SK-N-SH treated with all-trans-retinoic acid at 6 μM for 48 hours (cell line): Measurements from ENCODE around the gene IHH.

Source experiments
- ESRRG ChIP-seq: fragments of 250-450 bp; sonication (Bioruptor Pico); IDR thresholded peaks from 2 replicates; pipeline ENCODE4 v1.6.1; 2021; ENCODE audit warnings: mild to moderate bottlenecking
- ZFP3 ChIP-seq: fragments of 250-450 bp; sonication (Bioruptor Pico); IDR thresholded peaks from 2 replicates; pipeline ENCODE4 v1.5.0; 2020; ENCODE audit warnings: mild to moderate bottlenecking, moderate library complexity
- TF ChIP-seq, protein P1 (sequence below): fragments of 250-450 bp; sonication (Bioruptor Pico); IDR thresholded peaks from 2 replicates; pipeline ENCODE4 v1.8.0; 2020; ENCODE audit warnings: mild to moderate bottlenecking, moderate library complexity, borderline replicate concordance

- TF ChIP-seq, protein P1, sequence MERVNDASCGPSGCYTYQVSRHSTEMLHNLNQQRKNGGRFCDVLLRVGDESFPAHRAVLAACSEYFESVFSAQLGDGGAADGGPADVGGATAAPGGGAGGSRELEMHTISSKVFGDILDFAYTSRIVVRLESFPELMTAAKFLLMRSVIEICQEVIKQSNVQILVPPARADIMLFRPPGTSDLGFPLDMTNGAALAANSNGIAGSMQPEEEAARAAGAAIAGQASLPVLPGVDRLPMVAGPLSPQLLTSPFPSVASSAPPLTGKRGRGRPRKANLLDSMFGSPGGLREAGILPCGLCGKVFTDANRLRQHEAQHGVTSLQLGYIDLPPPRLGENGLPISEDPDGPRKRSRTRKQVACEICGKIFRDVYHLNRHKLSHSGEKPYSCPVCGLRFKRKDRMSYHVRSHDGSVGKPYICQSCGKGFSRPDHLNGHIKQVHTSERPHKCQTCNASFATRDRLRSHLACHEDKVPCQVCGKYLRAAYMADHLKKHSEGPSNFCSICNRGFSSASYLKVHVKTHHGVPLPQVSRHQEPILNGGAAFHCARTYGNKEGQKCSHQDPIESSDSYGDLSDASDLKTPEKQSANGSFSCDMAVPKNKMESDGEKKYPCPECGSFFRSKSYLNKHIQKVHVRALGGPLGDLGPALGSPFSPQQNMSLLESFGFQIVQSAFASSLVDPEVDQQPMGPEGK, result no peak
- TF ChIP-seq ZFP3, result no peak
- no peak for TF ChIP-seq ESRRG (CRISPR knock-in tag)
Observed at GRCh38 chr2:219027511-219028055, 33.1 kb downstream of the IHH start.
